BLaER1 treated with 17β-estradiol and CSF1 and Interleukin-3, amounts not matched to agents 10 nM and 100 nM (cell line): ENCODE data around the gene SMARCA4.
"Not testable (repeated sequence)": the region's sequence is repeated elsewhere in the genome, so short reads cannot be mapped to it uniquely, and the experiment has no call there.

Experiments used
- H3K27ac ChIP-seq, 11 experiments: shearing (Covaris generic); formaldehyde crosslinking; 2 replicates each; pipeline ENCODE4 v1.8.1; 2022
- H3K27me3 ChIP-seq, 11 experiments: shearing (Covaris generic); formaldehyde crosslinking; 2 replicates each; pipeline ENCODE4 v1.8.1; 2022
- H3K36me3 ChIP-seq, 11 experiments: shearing (Covaris generic); formaldehyde crosslinking; 2 replicates each; pipeline ENCODE4 v1.8.1; 2022
- H3K4me1 ChIP-seq, 10 experiments: shearing (Covaris generic); formaldehyde crosslinking; 2 replicates each; pipeline ENCODE4 v1.8.1; 2022
- H3K4me2 ChIP-seq, 11 experiments: shearing (Covaris generic); formaldehyde crosslinking; 2 replicates each; pipeline ENCODE4 v1.8.1; 2022
- H3K4me3 ChIP-seq, 10 experiments: shearing (Covaris generic); formaldehyde crosslinking; 2 replicates each; pipeline ENCODE4 v1.8.1; 2022
- H3K9ac ChIP-seq, 11 experiments: shearing (Covaris generic); formaldehyde crosslinking; 2 replicates each; pipeline ENCODE4 v1.8.1; 2022
- H3K9me3 ChIP-seq, 11 experiments: shearing (Covaris generic); formaldehyde crosslinking; replicated peaks in 1 of 11; 2 replicates each; pipeline ENCODE4 v1.8.1; 2022
- H4K20me1 ChIP-seq, 11 experiments: shearing (Covaris generic); formaldehyde crosslinking; 2 replicates each; pipeline ENCODE4 v1.8.1; 2022
- Cebpa-rat ChIP-seq, 11 experiments: shearing (Covaris generic); IDR thresholded peaks; 2 replicates each; pipeline ENCODE4 v1.8.1; 2022

The SMARCA4 gene

GRCh38 chr19:11098327-11098726 is 137.5 kb downstream of the SMARCA4 start:
- H3K36me3 ChIP-seq = peaks cover 30 to 100% (median 97%) of the 10 kb centered on the region in 11 experiments
- H3K27ac ChIP-seq = peak overlapping the region in 7 of 11 experiments; percentile 15 to 54 (median 25); a peak in 10 of 22 replicates
- TF ChIP-seq Cebpa-rat (IDR thresholded peaks at IDR 0.05) = no peak
- no peaks in the 10 kb centered on the region for H3K27me3 ChIP-seq
- peaks cover 47 to 73% (median 68%) of the 10 kb centered on the region in 10 experiments for H3K4me1 ChIP-seq
- no peak overlapping the region for H3K4me3 ChIP-seq
- H4K20me1 ChIP-seq = peaks cover 0 to 100% (median 96%) of the 10 kb centered on the region in 11 experiments; a peak in 19 of 22 replicates
- H3K9ac ChIP-seq = peak overlapping the region in 3 of 11 experiments; percentile 0 to 17 (median 1); a peak in 4 of 22 replicates
- peaks cover 0 to 26% (median 5%) of the 10 kb centered on the region in 11 experiments; a peak in 10 of 22 replicates for H3K9me3 ChIP-seq
- peak overlapping the region in 9 of 11 experiments; percentile 2 to 97 (median 90); a peak in 13 of 22 replicates for H3K4me2 ChIP-seq

GRCh38 chr19:11098861-11099260 is 138.0 kb downstream of the SMARCA4 start:
- Histone ChIP-seq H3K27ac (peak overlapping the region in 7 of 11 experiments; percentile 18 to 54 (median 44); a peak in 10 of 22 replicates), H3K36me3 (peaks cover 35 to 100% (median 97%) of the 10 kb centered on the region in 11 experiments), H3K4me1 (peaks cover 42 to 68% (median 63%) of the 10 kb centered on the region in 10 experiments), H3K9me3 (peaks cover 0 to 26% (median 5%) of the 10 kb centered on the region in 11 experiments; a peak in 10 of 22 replicates), H3K27me3 (no peaks in the 10 kb centered on the region), H3K4me2 (peak overlapping the region in 8 of 11 experiments; percentile 2 to 97 (median 93); a peak in 13 of 22 replicates), H3K9ac (peak overlapping the region in 3 of 11 experiments; percentile 0 to 17 (median 1); a peak in 4 of 22 replicates), H3K4me3 (no peak overlapping the region), H4K20me1 (peaks cover 0 to 100% (median 96%) of the 10 kb centered on the region in 11 experiments; a peak in 19 of 22 replicates)
- TF ChIP-seq Cebpa-rat (IDR thresholded peaks at IDR 0.05) = no peak

- Histone ChIP-seq H3K27ac (peak overlapping the region in 9 of 11 experiments; percentile 16 to 58 (median 42); a peak in 16 of 22 replicates), H3K4me3 (no peak overlapping the region), H3K4me1 (peaks cover 30 to 56% (median 52%) of the 10 kb centered on the region in 10 experiments), H4K20me1 (peaks cover 0 to 100% (median 97%) of the 10 kb centered on the region in 11 experiments; a peak in 20 of 22 replicates), H3K9ac (peak overlapping the region in 5 of 11 experiments; percentile 2 to 51 (median 27); a peak in 7 of 22 replicates), H3K36me3 (peaks cover 47 to 100% (median 98%) of the 10 kb centered on the region in 11 experiments), H3K27me3 (no peaks in the 10 kb centered on the region), H3K4me2 (peak overlapping the region; percentile 2 to 97 (median 49); a peak in 19 of 22 replicates), H3K9me3 (peaks cover 0 to 26% (median 5%) of the 10 kb centered on the region in 11 experiments; a peak in 10 of 22 replicates)
- TF ChIP-seq Cebpa-rat (IDR thresholded peaks at IDR 0.05) = no peak
These were observed 139.2 kb downstream of the SMARCA4 start for GRCh38 chr19:11100049-11100448.

DNA sequence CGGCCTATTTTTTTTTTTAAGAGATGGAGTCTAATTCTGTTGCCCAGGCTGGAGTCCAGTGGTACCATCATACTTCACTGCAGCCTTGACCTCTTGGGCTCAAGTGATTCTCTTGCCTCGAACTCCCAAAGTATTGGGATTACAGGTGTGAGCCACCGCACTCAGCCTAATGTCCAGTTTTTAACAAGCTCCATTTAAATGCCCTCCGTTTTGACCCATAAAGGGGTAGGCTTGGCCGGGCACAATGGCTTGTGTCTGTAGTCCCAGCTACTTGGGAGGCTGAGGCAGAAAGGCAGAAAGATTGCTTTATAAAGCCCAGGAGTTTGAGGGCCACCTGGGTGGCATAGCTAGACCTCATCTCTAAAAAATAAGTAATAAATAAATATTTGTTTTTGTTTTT is 140.2 kb downstream of the SMARCA4 start:
- Histone ChIP-seq H3K9ac (no peak overlapping the region; a peak in 1 of 22 replicates), H3K4me2 (no peak overlapping the region), H3K4me3 (no peak overlapping the region), H3K27me3 (no peaks in the 10 kb centered on the region), H4K20me1 (peaks cover 0 to 100% (median 99%) of the 10 kb centered on the region in 11 experiments; a peak in 20 of 22 replicates), H3K27ac (no peak overlapping the region), H3K4me1 (peaks cover 20 to 52% (median 43%) of the 10 kb centered on the region in 10 experiments), H3K9me3 (peaks cover 0 to 22% (median 0%) of the 10 kb centered on the region in 11 experiments; a peak in 6 of 22 replicates), H3K36me3 (peaks cover 57 to 100% (median 100%) of the 10 kb centered on the region in 11 experiments)
- TF ChIP-seq Cebpa-rat (IDR thresholded peaks at IDR 0.05) = no peak

- Histone ChIP-seq H3K4me3 (no peak overlapping the region), H3K36me3 (peaks cover 75 to 100% (median 100%) of the 10 kb centered on the region in 11 experiments), H3K27ac (no peak overlapping the region), H3K4me1 (peaks cover 13 to 52% (median 25%) of the 10 kb centered on the region in 10 experiments; a peak in 19 of 20 replicates), H3K4me2 (no peak overlapping the region), H3K9ac (no peak overlapping the region), H4K20me1 (peaks cover 0 to 100% (median 98%) of the 10 kb centered on the region in 11 experiments; a peak in 20 of 22 replicates), H3K27me3 (no peaks in the 10 kb centered on the region), H3K9me3 (peaks cover 0 to 9% (median 0%) of the 10 kb centered on the region in 11 experiments; a peak in 5 of 22 replicates)
- no peak for TF ChIP-seq Cebpa-rat (IDR thresholded peaks at IDR 0.05)
These were observed 142.1 kb downstream of the SMARCA4 start for GRCh38 chr19:11102944-11103343.

GRCh38 chr19:11103667-11104066 is 142.8 kb downstream of the SMARCA4 start:
- H3K4me1 ChIP-seq = peaks cover 13 to 45% (median 18%) of the 10 kb centered on the region in 10 experiments; a peak in 19 of 20 replicates
- not testable (repeated sequence) for H3K27me3 ChIP-seq, H3K4me3 ChIP-seq, H3K9me3 ChIP-seq, H3K4me2 ChIP-seq, H3K27ac ChIP-seq, H3K9ac ChIP-seq
- H3K36me3 ChIP-seq = peaks cover 82 to 100% (median 100%) of the 10 kb centered on the region in 11 experiments
- H4K20me1 ChIP-seq = peaks cover 0 to 100% (median 96%) of the 10 kb centered on the region in 11 experiments; a peak in 20 of 22 replicates

DNA sequence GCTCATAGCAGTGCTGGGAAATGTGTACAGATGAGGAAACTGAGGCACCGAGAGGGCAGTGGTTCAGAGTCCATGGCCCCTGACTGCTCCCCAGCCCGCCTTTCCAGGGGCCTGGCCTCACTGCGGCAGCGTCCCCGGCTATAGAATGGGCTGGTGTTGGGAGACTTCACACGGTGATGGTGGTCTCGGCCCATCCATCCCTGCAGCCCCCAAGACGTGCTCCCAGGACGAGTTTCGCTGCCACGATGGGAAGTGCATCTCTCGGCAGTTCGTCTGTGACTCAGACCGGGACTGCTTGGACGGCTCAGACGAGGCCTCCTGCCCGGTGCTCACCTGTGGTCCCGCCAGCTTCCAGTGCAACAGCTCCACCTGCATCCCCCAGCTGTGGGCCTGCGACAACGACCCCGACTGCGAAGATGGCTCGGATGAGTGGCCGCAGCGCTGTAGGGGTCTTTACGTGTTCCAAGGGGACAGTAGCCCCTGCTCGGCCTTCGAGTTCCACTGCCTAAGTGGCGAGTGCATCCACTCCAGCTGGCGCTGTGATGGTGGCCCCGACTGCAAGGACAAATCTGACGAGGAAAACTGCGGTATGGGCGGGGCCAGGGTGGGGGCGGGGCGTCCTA is 144.3 kb downstream of the SMARCA4 start:
- Histone ChIP-seq H3K36me3 (peaks cover 94 to 100% (median 100%) of the 10 kb centered on the region in 11 experiments), H4K20me1 (peaks cover 0 to 100% (median 96%) of the 10 kb centered on the region in 11 experiments; a peak in 20 of 22 replicates), H3K9me3 (no peaks in the 10 kb centered on the region), H3K27me3 (no peaks in the 10 kb centered on the region), H3K4me1 (peaks cover 2 to 31% (median 4%) of the 10 kb centered on the region in 10 experiments; a peak in 18 of 20 replicates), H3K27ac (no peak overlapping the region; a peak in 1 of 22 replicates), H3K4me3 (no peak overlapping the region), H3K9ac (no peak overlapping the region), H3K4me2 (no peak overlapping the region)
- TF ChIP-seq Cebpa-rat (IDR thresholded peaks at IDR 0.05) = no peak

DNA sequence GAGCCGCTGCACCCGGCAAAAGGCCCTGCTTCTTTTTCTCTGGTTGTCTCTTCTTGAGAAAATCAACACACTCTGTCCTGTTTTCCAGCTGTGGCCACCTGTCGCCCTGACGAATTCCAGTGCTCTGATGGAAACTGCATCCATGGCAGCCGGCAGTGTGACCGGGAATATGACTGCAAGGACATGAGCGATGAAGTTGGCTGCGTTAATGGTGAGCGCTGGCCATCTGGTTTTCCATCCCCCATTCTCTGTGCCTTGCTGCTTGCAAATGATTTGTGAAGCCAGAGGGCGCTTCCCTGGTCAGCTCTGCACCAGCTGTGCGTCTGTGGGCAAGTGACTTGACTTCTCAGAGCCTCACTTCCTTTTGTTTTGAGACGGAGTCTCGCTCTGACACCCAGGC is 145.6 kb downstream of the SMARCA4 start:
- no peaks in the 10 kb centered on the region for H3K9me3 ChIP-seq
- peak overlapping the region in 3 of 11 experiments; percentile 4 to 15 (median 11); a peak in 3 of 22 replicates for H3K4me2 ChIP-seq
- TF ChIP-seq Cebpa-rat (IDR thresholded peaks at IDR 0.05) = no peak
- peak overlapping the region in 4 of 11 experiments; percentile 0 to 54 (median 16); a peak in 4 of 22 replicates for H3K27ac ChIP-seq
- H3K4me1 ChIP-seq = peaks cover 0 to 29% (median 0%) of the 10 kb centered on the region in 10 experiments; a peak in 7 of 20 replicates
- peaks cover 0 to 100% (median 96%) of the 10 kb centered on the region in 11 experiments; a peak in 20 of 22 replicates for H4K20me1 ChIP-seq
- H3K27me3 ChIP-seq = no peaks in the 10 kb centered on the region
- peaks cover 94 to 100% (median 100%) of the 10 kb centered on the region in 11 experiments for H3K36me3 ChIP-seq
- H3K4me3 ChIP-seq = no peak overlapping the region
- H3K9ac ChIP-seq = peak overlapping the region in 3 of 11 experiments; percentile 3 to 26 (median 12); a peak in 3 of 22 replicates
